Measurements from ENCODE around the gene ITM2C.
A peak's percentile ranks its signal among the peaks of the same experiment; 100 is the strongest.

The ITM2C gene

DNA sequence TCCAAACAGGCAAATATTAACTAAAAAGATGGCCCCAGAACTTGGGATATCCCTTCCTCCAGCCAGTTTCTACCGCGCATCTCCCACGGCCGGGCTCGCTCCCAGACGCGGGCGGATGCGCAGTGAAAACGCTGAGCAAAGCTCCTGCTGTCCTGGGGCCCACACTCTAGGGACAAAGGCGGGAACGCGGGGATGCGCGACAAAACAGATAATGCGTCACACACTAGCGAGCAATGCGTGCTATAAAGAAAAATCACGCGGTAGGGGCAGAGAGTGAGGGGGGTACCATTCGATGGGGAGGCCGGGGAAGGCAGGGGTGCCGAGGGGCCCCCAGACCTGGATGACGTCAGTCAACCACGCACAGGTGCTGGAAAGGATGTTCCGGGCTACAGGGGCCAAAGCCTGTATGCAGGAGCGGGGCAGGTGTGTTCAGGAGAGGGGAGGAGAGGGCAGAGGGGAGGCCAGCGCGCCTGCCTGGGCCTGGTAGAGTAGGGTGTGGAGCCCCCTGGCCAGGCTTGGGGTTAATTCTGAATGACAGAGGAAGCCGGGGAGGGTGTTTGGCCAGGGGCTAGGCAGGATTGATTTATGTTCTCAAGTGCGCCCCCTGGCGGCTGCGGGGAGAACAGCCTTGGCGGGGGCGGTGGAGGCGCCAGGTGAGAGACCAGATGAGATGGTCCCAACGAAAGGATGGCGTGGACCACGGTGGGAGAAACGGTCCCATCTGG is 14.9 kb upstream of the ITM2C start:
- TF ChIP-seq, protein P1, sequence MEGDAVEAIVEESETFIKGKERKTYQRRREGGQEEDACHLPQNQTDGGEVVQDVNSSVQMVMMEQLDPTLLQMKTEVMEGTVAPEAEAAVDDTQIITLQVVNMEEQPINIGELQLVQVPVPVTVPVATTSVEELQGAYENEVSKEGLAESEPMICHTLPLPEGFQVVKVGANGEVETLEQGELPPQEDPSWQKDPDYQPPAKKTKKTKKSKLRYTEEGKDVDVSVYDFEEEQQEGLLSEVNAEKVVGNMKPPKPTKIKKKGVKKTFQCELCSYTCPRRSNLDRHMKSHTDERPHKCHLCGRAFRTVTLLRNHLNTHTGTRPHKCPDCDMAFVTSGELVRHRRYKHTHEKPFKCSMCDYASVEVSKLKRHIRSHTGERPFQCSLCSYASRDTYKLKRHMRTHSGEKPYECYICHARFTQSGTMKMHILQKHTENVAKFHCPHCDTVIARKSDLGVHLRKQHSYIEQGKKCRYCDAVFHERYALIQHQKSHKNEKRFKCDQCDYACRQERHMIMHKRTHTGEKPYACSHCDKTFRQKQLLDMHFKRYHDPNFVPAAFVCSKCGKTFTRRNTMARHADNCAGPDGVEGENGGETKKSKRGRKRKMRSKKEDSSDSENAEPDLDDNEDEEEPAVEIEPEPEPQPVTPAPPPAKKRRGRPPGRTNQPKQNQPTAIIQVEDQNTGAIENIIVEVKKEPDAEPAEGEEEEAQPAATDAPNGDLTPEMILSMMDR (IDR thresholded peaks at IDR 0.05; ENCODE audit: low read depth, low read length): peak; percentile 86
- in situ Hi-C loops (cut with HindIII; ENCODE audit: low sequenced_read_pairs): no loop called here
- no peak for DNase-seq (ENCODE audit: low read depth, low spot score)
- H3K4me3 ChIP-seq (ENCODE audit: low read depth, low read length): no peak overlapping the region

DNA sequence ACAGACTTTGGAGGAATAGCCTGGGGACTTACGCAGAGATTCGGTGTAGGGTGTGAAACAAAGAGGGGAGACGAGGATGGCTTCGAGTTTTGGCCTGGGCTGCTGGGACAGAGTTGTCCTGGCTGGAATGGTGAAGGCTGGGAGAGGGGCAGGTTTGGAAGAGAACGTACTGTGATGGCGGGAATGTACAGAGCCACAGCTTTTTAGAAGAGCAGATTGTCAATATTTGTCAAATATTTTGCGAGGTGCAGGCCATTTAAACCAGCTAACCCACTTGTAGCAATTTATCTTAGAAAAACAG is 14.4 kb upstream of the ITM2C start:
- H3K4me3 ChIP-seq (ENCODE audit: low read depth, low read length): no peak overlapping the region
- in situ Hi-C loops (cut with HindIII; ENCODE audit: low sequenced_read_pairs): no loop called here
- TF ChIP-seq, protein P1 (IDR thresholded peaks at IDR 0.05; ENCODE audit: low read depth, low read length): no peak
- no peak for DNase-seq (ENCODE audit: low read depth, low spot score)

DNA sequence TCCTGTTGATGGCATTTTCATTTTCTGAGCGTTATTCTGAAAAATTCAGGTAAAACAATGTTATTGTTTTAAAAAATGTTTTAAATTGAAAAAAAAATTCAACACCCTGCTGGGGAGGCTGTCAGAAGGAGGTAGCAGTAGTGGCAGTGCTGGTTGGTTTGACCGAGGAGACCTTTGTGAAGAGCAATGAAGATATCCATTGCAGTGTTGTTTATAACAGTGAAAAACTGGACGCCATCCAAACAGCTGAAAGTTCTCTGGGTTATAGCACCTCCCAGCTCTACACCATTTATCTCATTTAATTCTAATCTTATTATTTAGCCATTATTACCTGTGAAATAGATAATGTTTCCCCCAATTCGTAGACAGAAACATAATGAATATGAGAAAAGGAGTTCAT is 12.6 kb upstream of the ITM2C start:
- in situ Hi-C loops (cut with HindIII; ENCODE audit: low sequenced_read_pairs): no loop called here
- TF ChIP-seq, protein P1 (IDR thresholded peaks at IDR 0.05; ENCODE audit: low read depth, low read length): no peak
- DNase-seq (ENCODE audit: low read depth, low spot score): no peak
- no peak overlapping the region for H3K4me3 ChIP-seq (ENCODE audit: low read depth, low read length)

DNA sequence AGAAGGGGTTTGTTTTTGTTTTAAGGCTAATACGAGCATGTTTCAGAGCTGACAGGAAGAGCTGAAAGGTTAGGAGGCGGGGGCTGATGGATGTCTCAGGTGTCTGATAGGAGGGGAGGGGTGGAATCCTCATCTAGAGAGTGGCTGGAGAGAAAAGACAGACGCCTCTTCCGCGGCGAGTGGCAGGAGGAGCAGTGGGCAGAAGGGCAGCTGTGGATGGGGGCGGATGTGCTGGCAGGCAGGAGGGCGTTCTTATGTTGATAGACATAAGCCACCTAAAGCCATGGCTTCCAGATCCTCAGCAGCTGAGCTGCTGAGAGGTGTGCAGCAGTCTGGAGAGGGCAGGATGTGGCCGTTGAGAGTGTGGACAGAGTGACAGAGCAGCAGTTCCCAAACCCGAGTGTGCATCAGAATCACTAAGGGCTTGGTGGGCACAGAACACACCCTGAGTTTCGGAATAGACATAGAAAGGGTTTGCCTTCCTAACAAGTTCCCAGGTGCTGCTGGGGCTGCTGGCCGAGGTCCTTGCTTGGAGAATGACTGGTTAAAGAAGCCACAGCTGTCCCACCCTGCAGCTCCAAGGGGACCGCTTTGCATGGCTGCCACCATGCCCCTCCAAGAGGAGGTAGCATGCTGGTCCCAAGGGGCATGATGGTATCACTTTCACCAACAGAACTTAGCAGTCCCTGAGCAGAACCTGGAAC is 3.0 kb upstream of the ITM2C start:
- in situ Hi-C loops (cut with HindIII; ENCODE audit: low sequenced_read_pairs): no loop called here
- no peak overlapping the region for H3K4me3 ChIP-seq (ENCODE audit: low read depth, low read length)
- no peak for DNase-seq (ENCODE audit: low read depth, low spot score)
- TF ChIP-seq, protein P1 (IDR thresholded peaks at IDR 0.05; ENCODE audit: low read depth, low read length): no peak

DNA sequence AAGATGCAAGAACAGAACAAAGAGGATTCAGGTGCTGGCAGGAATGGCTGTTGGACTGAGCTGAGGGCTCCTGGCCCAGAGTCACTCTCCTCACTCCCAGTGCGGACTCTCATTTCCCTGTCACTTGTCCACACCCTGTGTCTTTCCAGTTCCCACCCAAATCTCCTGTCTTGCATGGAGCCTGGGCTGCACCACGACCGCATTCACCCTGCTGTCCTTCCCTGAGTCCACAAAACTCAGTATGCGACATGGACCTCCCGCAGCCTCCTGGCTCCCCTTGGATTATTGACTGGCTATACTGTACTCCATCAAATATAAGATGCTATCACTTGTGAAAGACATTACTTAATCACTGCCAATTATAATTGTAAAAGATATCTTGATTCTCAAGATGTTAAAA is 2.5 kb upstream of the ITM2C start:
- in situ Hi-C loops (cut with HindIII; ENCODE audit: low sequenced_read_pairs): no loop called here
- TF ChIP-seq, protein P1 (IDR thresholded peaks at IDR 0.05; ENCODE audit: low read depth, low read length): no peak
- no peak overlapping the region for H3K4me3 ChIP-seq (ENCODE audit: low read depth, low read length)
- DNase-seq (ENCODE audit: low read depth, low spot score): no peak

DNA sequence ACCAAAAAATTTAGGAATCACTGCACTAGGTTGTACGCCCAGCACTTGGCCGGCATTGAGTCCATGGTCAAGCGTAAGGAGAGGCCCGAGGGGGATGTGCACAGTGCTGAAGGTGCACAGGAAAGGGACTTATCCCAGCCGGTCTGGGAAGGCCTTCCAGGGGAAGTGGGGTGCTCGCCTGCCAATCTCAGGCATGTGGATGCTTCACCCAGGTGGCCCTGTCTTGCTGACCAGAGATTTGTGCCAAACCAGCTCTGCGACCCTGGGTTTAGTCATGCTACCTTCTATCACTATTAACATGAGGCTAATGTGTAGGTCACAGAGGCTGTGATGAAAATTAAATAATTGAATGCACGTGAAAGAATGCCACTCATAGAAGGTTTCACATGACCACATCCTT is 1.7 kb upstream of the ITM2C start:
- TF ChIP-seq, protein P1 (IDR thresholded peaks at IDR 0.05; ENCODE audit: low read depth, low read length): no peak
- in situ Hi-C loops (cut with HindIII; ENCODE audit: low sequenced_read_pairs): no loop called here
- no peak for DNase-seq (ENCODE audit: low read depth, low spot score)
- H3K4me3 ChIP-seq (ENCODE audit: low read depth, low read length): no peak overlapping the region

Measured in astrocyte of the spinal cord (primary cell).